Measurements from ENCODE around the gene CADM2.

DNA sequence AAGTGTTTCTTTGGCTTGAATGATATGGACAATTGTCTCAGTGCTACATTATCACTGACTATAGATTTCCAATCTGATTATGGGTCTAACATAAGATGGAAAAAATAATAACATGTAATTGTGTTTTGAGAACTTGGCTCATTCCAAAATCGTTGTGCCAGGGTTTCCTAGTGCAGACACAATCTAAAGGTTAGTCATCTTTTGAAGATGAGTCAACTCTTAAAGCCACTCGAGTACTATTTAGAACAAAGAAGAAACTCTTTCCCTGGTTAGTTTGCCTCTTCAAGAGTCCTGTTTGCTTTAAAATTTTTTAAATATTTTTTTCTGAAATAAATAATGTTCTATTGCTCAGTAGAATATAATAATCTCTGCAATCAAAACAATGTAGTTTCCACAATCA is 301.0 kb downstream of the CADM2 start:
- no peak for TF ChIP-seq POLR2A (IDR thresholded peaks at IDR 0.05)
- TF ChIP-seq, protein P1, sequence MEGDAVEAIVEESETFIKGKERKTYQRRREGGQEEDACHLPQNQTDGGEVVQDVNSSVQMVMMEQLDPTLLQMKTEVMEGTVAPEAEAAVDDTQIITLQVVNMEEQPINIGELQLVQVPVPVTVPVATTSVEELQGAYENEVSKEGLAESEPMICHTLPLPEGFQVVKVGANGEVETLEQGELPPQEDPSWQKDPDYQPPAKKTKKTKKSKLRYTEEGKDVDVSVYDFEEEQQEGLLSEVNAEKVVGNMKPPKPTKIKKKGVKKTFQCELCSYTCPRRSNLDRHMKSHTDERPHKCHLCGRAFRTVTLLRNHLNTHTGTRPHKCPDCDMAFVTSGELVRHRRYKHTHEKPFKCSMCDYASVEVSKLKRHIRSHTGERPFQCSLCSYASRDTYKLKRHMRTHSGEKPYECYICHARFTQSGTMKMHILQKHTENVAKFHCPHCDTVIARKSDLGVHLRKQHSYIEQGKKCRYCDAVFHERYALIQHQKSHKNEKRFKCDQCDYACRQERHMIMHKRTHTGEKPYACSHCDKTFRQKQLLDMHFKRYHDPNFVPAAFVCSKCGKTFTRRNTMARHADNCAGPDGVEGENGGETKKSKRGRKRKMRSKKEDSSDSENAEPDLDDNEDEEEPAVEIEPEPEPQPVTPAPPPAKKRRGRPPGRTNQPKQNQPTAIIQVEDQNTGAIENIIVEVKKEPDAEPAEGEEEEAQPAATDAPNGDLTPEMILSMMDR (IDR thresholded peaks at IDR 0.05): no peak
- TF ChIP-seq EP300 (IDR thresholded peaks at IDR 0.05): no peak
